GM12878 (cell line): Measurements from ENCODE around the gene BLNK.

ENCODE experiments used
- CTCF ChIP-seq, 3 experiments: IDR thresholded peaks in 2 of 3; conservative IDR thresholded peaks in 1 of 3; 2 replicates each; pipeline ENCODE4 v1.5.1; 2011; ENCODE audit warnings: low read depth in 3 of 3, low read length in 3 of 3, mild to moderate bottlenecking in 3 of 3, control low read depth in 2 of 3, moderate library complexity in 2 of 3, inconsistent platforms in 1 of 3, mixed read lengths in 1 of 3; ENCODE audit not compliant: control insufficient read depth in 2 of 3, insufficient read depth in 1 of 3; ENCODE audit errors: extremely low read depth in 1 of 3
- EZH2 ChIP-seq: IDR thresholded peaks from 2 replicates; pipeline ENCODE4 v1.6.1; 2012; ENCODE audit warnings: low read depth, mild to moderate bottlenecking, control low read depth, inconsistent platforms, low read length, borderline replicate concordance; ENCODE audit not compliant: control insufficient read depth
- HDAC6 ChIP-seq: fragments of 200-600 bp; sonication (generic); IDR thresholded peaks from one replicate; pipeline ENCODE4 v1.8.0; 2017; ENCODE audit warnings: antibody characterized with exemption; ENCODE audit not compliant: unreplicated experiment
- HDGF ChIP-seq: fragments of 450-650 bp; IDR thresholded peaks from 2 replicates; pipeline ENCODE4 v1.6.1; 2016; ENCODE audit warnings: antibody characterized with exemption
- POLR2AphosphoS5 ChIP-seq: IDR thresholded peaks from 2 replicates; pipeline ENCODE4 v1.6.1; 2011; ENCODE audit warnings: mild to moderate bottlenecking, low read length, inconsistent platforms

GRCh38 chr10:96176985-96177384 lies 94.4 kb downstream of the BLNK start:
- TF ChIP-seq POLR2AphosphoS5 = no peak
- no peak for TF ChIP-seq HDAC6
- no peak for TF ChIP-seq EZH2
- TF ChIP-seq HDGF = no peak
- TF ChIP-seq CTCF (IDR thresholded peaks at IDR 0.05 in 2 of 3, conservative IDR thresholded peaks at IDR 0.05 in 1 of 3; ENCODE audit: control insufficient read depth in 2 of 3, extremely low read depth in 1 of 3, insufficient read depth in 1 of 3, low read depth in 3 of 3, low read length in 3 of 3) = no peak
